ENCODE data around the gene LIN7A. TPM values are rescaled to one million over a fixed set of nuclear protein-coding genes. Genes with fewer than 3 reads are reported as not detected.

The LIN7A gene
- total RNA-seq, 1 experiment from 2014 or later: 10.0 TPM

- H3K9me3 ChIP-seq (ENCODE audit: low read depth, low read length, poor library complexity, severe bottlenecking): no peaks in the 10 kb centered on the region
- BruUV-seq (replicated peaks): no TSS peak
- H3K27me3 ChIP-seq (replicated peaks; ENCODE audit: insufficient read depth, low read depth, low read length, poor library complexity): no peaks in the 10 kb centered on the region
- DNase-seq (ENCODE audit: low spot score): no peak
- H3K36me3 ChIP-seq (ENCODE audit: insufficient read depth, low read length, poor library complexity, severe bottlenecking): no peaks in the 10 kb centered on the region
- no peak overlapping the region for H3K27ac ChIP-seq (ENCODE audit: low read depth, low read length, poor library complexity, severe bottlenecking)
- peaks cover 9% of the 10 kb centered on the region for H3K4me1 ChIP-seq (ENCODE audit: insufficient read depth, low read length, poor library complexity, severe bottlenecking)
- no peak for TF ChIP-seq EZH2 (IDR thresholded peaks at IDR 0.05; ENCODE audit: borderline replicate concordance, low read depth, low read length, poor library complexity, severe bottlenecking)
- TF ChIP-seq, protein P1, sequence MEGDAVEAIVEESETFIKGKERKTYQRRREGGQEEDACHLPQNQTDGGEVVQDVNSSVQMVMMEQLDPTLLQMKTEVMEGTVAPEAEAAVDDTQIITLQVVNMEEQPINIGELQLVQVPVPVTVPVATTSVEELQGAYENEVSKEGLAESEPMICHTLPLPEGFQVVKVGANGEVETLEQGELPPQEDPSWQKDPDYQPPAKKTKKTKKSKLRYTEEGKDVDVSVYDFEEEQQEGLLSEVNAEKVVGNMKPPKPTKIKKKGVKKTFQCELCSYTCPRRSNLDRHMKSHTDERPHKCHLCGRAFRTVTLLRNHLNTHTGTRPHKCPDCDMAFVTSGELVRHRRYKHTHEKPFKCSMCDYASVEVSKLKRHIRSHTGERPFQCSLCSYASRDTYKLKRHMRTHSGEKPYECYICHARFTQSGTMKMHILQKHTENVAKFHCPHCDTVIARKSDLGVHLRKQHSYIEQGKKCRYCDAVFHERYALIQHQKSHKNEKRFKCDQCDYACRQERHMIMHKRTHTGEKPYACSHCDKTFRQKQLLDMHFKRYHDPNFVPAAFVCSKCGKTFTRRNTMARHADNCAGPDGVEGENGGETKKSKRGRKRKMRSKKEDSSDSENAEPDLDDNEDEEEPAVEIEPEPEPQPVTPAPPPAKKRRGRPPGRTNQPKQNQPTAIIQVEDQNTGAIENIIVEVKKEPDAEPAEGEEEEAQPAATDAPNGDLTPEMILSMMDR (conservative IDR thresholded peaks at IDR 0.05; ENCODE audit: low read depth, low read length): no peak
- intact Hi-C loops (cut with micrococcal nuclease; ENCODE audit: unreplicated experiment): no loop called here
- CTCF ChIA-PET: no interaction called here
- H3K4me3 ChIP-seq (ENCODE audit: low read depth, low read length, poor library complexity, severe bottlenecking): no peak overlapping the region
- POLR2A ChIA-PET (ENCODE audit: low non-redundant PET): no interaction called here
Measured at GRCh38 chr12:80909370-80909769, 28.4 kb downstream of the LIN7A start.

GRCh38 chr12:80902711-80903110, 35.0 kb downstream of the LIN7A start:
- CTCF ChIA-PET: no interaction called here
- BruUV-seq (replicated peaks): no TSS peak
- no peaks in the 10 kb centered on the region for H3K36me3 ChIP-seq (ENCODE audit: insufficient read depth, low read length, poor library complexity, severe bottlenecking)

DNA sequence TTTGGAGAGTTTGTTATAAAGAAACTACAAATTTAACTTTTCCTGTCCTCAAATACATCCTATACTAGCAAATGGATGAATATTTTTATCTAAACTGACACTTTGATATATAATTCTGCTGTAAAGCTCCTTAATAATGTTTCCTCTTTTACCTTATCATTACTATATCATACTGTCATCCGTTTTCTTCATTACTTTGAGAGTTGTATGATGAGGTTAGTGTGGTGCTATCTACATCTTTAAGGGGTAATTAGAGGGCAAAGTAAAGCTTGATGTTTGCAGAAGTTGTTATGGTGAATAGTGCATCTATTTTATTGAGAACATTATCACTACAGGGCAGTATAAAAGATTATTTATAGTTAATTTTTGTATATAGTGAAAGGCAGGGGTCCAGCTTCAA, 36.1 kb downstream of the LIN7A start:
- H3K4me1 ChIP-seq (ENCODE audit: insufficient read depth, low read length, poor library complexity, severe bottlenecking): no peaks in the 10 kb centered on the region
- H3K36me3 ChIP-seq (ENCODE audit: insufficient read depth, low read length, poor library complexity, severe bottlenecking): no peaks in the 10 kb centered on the region
- H3K27me3 ChIP-seq (replicated peaks; ENCODE audit: insufficient read depth, low read depth, low read length, poor library complexity): no peaks in the 10 kb centered on the region
- H3K4me3 ChIP-seq (ENCODE audit: low read depth, low read length, poor library complexity, severe bottlenecking): no peak overlapping the region
- DNase-seq (ENCODE audit: low spot score): no peak
- ChIA-PET POLR2A (ENCODE audit: low non-redundant PET) (no interaction called here), CTCF (no interaction called here)
- intact Hi-C loops (cut with micrococcal nuclease; ENCODE audit: unreplicated experiment): no loop called here
- H3K27ac ChIP-seq (ENCODE audit: low read depth, low read length, poor library complexity, severe bottlenecking): no peak overlapping the region
- no peak for TF ChIP-seq EZH2 (IDR thresholded peaks at IDR 0.05; ENCODE audit: borderline replicate concordance, low read depth, low read length, poor library complexity, severe bottlenecking)
- TF ChIP-seq, protein P1 (conservative IDR thresholded peaks at IDR 0.05; ENCODE audit: low read depth, low read length): no peak
- no TSS peak for BruUV-seq (replicated peaks)
- H3K9me3 ChIP-seq (ENCODE audit: low read depth, low read length, poor library complexity, severe bottlenecking): no peaks in the 10 kb centered on the region

More at GRCh38 chr12:80902711-80903110, 35.0 kb downstream of the LIN7A start:
- Histone ChIP-seq H3K27me3 (replicated peaks; ENCODE audit: insufficient read depth, low read depth, low read length, poor library complexity) (no peaks in the 10 kb centered on the region), H3K4me1 (ENCODE audit: insufficient read depth, low read length, poor library complexity, severe bottlenecking) (no peaks in the 10 kb centered on the region), H3K4me3 (ENCODE audit: low read depth, low read length, poor library complexity, severe bottlenecking) (no peak overlapping the region), H3K27ac (ENCODE audit: low read depth, low read length, poor library complexity, severe bottlenecking) (no peak overlapping the region), H3K9me3 (ENCODE audit: low read depth, low read length, poor library complexity, severe bottlenecking) (no peaks in the 10 kb centered on the region)
- intact Hi-C loops (cut with micrococcal nuclease; ENCODE audit: unreplicated experiment): no loop called here
- POLR2A ChIA-PET (ENCODE audit: low non-redundant PET): no interaction called here
- no peak for DNase-seq (ENCODE audit: low spot score)
- TF ChIP-seq, protein P1 (conservative IDR thresholded peaks at IDR 0.05; ENCODE audit: low read depth, low read length): no peak
